CD4-positive, alpha-beta T cell (primary cell): ENCODE data around the gene COPS7A. TPM values are rescaled to one million over a fixed set of nuclear protein-coding genes. Genes with fewer than 3 reads are reported as not detected.

Experiments
- ATAC-seq: fragments of 200-7000 bp; cut with Tn5 transposase; one replicate; pipeline ENCODE4 v1.10.0; 2022; ENCODE audit warnings: mild to moderate bottlenecking; ENCODE audit not compliant: poor library complexity
- CTCF ChIA-PET: fragments of 350-600 bp; sonication (Branson Sonifier 250); formaldehyde crosslinking; loops from one replicate; lab custom pipeline; 2021; ENCODE audit warnings: antibody characterized with exemption, inconsistent platforms; lab: Charles Lee
- POLR2A ChIA-PET: fragments of 350-600 bp; sonication (Branson Sonifier 250); formaldehyde crosslinking; loops from one replicate; lab custom pipeline; 2021; ENCODE audit warnings: antibody characterized with exemption, inconsistent platforms; lab: Charles Lee
- DNase-seq, 14 experiments: peaks; one replicate each; pipeline ENCODE4 v3.0.0-alpha.2; 2013 to 2020; ENCODE audit warnings: mixed read lengths in 2 of 14
- H3K27ac ChIP-seq, 2 donors: one replicate each; pipeline versions ENCODE4 v1.5.1 to v1.7.0; 2013; ENCODE audit warnings: low read length in 2 of 2, low read depth in 1 of 2, mild to moderate bottlenecking in 1 of 2
- H3K27me3 ChIP-seq, 2 experiments: 1 replicate in 1 of 2; 2 replicates in 1 of 2; pipeline versions ENCODE4 v1.6.1 to v1.7.0; 2013; ENCODE audit warnings: low read length in 2 of 2, control low read depth in 1 of 2, mild to moderate bottlenecking in 1 of 2, moderate library complexity in 1 of 2; ENCODE audit not compliant: insufficient read depth in 2 of 2, control insufficient read depth in 1 of 2
- H3K36me3 ChIP-seq: one replicate; pipeline ENCODE4 v1.6.1; 2013; ENCODE audit warnings: low read length, control low read depth; ENCODE audit not compliant: insufficient read depth
- H3K4me1 ChIP-seq: one replicate; pipeline ENCODE4 v1.6.1; 2013; ENCODE audit warnings: low read length, control low read depth; ENCODE audit not compliant: insufficient read depth
- H3K4me3 ChIP-seq: one replicate; pipeline ENCODE4 v1.5.1; 2013; ENCODE audit warnings: mild to moderate bottlenecking, low read length, moderate library complexity
- H3K9me3 ChIP-seq, 2 experiments: 1 replicate in 1 of 2; 2 replicates in 1 of 2; pipeline versions ENCODE4 v1.6.1 to v1.7.0; 2013; ENCODE audit warnings: low read length in 2 of 2, mild to moderate bottlenecking in 2 of 2, control low read depth in 1 of 2, moderate library complexity in 1 of 2; ENCODE audit not compliant: control insufficient read depth in 1 of 2, insufficient read depth in 1 of 2
- H3K27ac Mint-ChIP-seq: one replicate; pipeline ENCODE4 v1.8.0; 2020; ENCODE audit warnings: mixed read lengths
- H3K27me3 Mint-ChIP-seq: one replicate; pipeline ENCODE4 v1.8.0; 2021; ENCODE audit warnings: mixed read lengths
- H3K36me3 Mint-ChIP-seq: one replicate; pipeline ENCODE4 v1.8.0; 2021; ENCODE audit warnings: low read depth, mixed read lengths
- H3K4me1 Mint-ChIP-seq: one replicate; pipeline ENCODE4 v1.8.0; 2021; ENCODE audit warnings: low read depth, mixed read lengths
- H3K4me3 Mint-ChIP-seq: one replicate; pipeline ENCODE4 v1.8.0; 2020; ENCODE audit warnings: mild to moderate bottlenecking, mixed read lengths
- H3K9me3 Mint-ChIP-seq: one replicate; pipeline ENCODE4 v1.8.0; 2020; ENCODE audit warnings: mixed read lengths
- intact Hi-C, 2 experiments: fragments of 100-400 bp; cut with DNase I in 1 of 2; cut with micrococcal nuclease in 1 of 2; formaldehyde crosslinking; loops; one replicate each; pipeline versions ENCODE4 v1.15.1 to v1.9.0; 2023 to 2025; cut with DNase I, micrococcal nuclease
- total RNA-seq, 174 experiments: library from RNA in 2 of 174; stranded (reverse) in 2 of 174; gene quantifications; one replicate each; pipeline ENCODE4 v1.2.3 and lab custom pipeline; 2021 to 2026
- TF ChIP-seq, protein P1 (sequence below): fragments of 200-600 bp; IDR thresholded peaks from one replicate; pipeline ENCODE4 v1.8.0; 2022; ENCODE audit warnings: antibody characterized with exemption, mild to moderate bottlenecking

COPS7A gene
- total RNA-seq, 2 experiments from 2014 or later = 9.4 to 9.6 TPM

DNA sequence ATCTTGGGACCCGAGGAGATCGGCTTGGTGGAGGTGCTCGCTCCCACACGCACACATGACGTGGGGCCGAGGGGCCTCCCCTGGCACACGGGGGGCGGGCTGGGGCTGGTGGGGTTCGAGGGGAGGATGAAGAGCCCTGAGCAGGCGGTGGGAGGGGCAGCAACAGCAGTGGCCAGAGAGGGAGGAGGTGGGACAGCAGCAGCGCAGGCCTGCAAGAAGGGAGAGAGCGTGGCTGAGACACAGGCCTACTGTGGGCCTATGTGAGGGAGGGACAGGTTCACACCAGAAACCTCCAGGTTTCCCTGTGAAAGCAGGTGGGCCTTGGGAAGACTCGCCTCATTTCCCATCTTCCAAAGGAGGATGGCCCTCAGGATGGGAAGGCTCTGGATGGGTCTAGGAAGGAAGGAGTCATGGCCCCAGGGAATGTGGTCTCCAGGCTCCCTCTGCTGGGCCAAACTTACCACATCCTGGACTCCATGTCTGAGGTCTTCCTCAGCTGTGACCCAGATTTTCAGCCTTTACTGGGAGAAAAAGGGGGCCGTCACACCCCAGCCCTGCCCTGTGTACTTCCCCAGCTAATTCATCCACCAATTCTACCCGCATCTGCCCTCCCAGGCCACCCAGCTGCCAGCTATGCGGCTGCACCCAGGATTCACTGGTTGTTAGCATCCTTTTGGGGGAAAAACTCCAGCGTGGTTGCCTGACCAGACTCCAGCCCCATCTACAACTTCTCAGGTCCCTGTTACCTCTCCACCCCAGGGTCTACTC, 26.1 kb upstream of the COPS7A start:
- no peak overlapping the region for H3K27ac Mint-ChIP-seq
- TF ChIP-seq, protein P1, sequence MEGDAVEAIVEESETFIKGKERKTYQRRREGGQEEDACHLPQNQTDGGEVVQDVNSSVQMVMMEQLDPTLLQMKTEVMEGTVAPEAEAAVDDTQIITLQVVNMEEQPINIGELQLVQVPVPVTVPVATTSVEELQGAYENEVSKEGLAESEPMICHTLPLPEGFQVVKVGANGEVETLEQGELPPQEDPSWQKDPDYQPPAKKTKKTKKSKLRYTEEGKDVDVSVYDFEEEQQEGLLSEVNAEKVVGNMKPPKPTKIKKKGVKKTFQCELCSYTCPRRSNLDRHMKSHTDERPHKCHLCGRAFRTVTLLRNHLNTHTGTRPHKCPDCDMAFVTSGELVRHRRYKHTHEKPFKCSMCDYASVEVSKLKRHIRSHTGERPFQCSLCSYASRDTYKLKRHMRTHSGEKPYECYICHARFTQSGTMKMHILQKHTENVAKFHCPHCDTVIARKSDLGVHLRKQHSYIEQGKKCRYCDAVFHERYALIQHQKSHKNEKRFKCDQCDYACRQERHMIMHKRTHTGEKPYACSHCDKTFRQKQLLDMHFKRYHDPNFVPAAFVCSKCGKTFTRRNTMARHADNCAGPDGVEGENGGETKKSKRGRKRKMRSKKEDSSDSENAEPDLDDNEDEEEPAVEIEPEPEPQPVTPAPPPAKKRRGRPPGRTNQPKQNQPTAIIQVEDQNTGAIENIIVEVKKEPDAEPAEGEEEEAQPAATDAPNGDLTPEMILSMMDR = no peak
- ChIA-PET CTCF (interaction anchor here (0.8 kb wide), 1 partner anchor 8 kb away, joined by 3 read pairs; the partner anchor contains the start of gene ZNF384), POLR2A (interaction anchor here (0.6 kb wide), 1 partner anchor 10 kb away, joined by 5 read pairs; no protein-coding TSS in a partner anchor)
- peaks cover 30% of the 10 kb centered on the region for H3K27me3 Mint-ChIP-seq
- no peaks in the 10 kb centered on the region for H3K36me3 Mint-ChIP-seq
- Histone ChIP-seq H3K4me1 (peaks cover 26% of the 10 kb centered on the region), H3K27ac (no peak overlapping the region), H3K36me3 (no peaks in the 10 kb centered on the region), H3K27me3 (peaks cover 23 to 29% of the 10 kb centered on the region in 2 experiments), H3K9me3 (no peaks in the 10 kb centered on the region), H3K4me3 (no peak overlapping the region)
- intact Hi-C loops = no loop called here
- no peaks in the 10 kb centered on the region for H3K9me3 Mint-ChIP-seq
- H3K4me1 Mint-ChIP-seq = peaks cover 26% of the 10 kb centered on the region
- ATAC-seq (no peak), DNase-seq (peak in 4 of 14 experiments; percentile 13 to 63 (median 42))
- H3K4me3 Mint-ChIP-seq = peak overlapping the region; percentile 51

DNA sequence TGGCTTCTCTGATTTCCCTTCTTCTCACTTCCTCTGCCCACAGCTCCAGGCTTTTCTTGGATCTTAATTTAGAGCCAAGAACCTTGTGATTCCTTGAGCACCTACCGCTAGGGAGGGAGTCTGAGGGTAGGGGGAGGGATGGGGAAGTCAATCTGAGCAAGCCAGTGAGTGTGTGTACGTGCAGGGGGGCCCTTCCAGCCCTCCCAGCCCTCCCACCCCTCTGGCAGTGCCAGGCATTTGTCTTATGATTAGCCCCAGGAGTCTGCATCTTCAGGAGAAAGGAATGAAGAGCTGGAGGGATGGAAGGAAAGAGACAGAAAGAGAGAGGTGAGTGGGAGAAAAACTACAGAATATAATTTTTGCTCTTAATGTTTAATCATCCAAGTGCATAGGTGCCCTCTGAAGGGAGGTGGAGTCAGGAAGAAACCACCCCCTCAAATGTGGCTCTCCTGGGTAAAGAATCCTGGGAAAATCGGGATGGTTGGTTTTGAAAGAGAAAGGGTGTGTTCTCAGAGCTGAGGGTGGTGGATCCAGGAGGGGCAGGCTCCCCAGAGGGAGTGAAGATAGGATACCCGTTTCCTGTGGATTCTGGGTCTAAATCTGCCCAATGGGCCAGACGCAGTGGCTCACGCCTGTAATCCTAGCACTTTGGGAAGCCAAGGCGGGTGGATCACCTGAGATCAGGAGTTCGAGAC, 25.3 kb upstream of the COPS7A start:
- Histone ChIP-seq H3K9me3 (no peaks in the 10 kb centered on the region), H3K27ac (no peak overlapping the region), H3K36me3 (no peaks in the 10 kb centered on the region), H3K27me3 (peaks cover 27 to 31% of the 10 kb centered on the region in 2 experiments), H3K4me3 (no peak overlapping the region), H3K4me1 (peaks cover 26% of the 10 kb centered on the region)
- intact Hi-C loops = no loop called here
- DNase-seq = no peak
- H3K9me3 Mint-ChIP-seq = no peaks in the 10 kb centered on the region
- H3K27me3 Mint-ChIP-seq = peaks cover 37% of the 10 kb centered on the region
- POLR2A ChIA-PET = no interaction called here
- ATAC-seq = no peak
- TF ChIP-seq, protein P1 = no peak
- peaks cover 26% of the 10 kb centered on the region for H3K4me1 Mint-ChIP-seq
- H3K27ac Mint-ChIP-seq = no peak overlapping the region
- no peaks in the 10 kb centered on the region for H3K36me3 Mint-ChIP-seq
- CTCF ChIA-PET = interaction anchor here (0.8 kb wide), 1 partner anchor 9 kb away, joined by 3 read pairs; the partner anchor contains the start of gene ZNF384
- peak overlapping the region; percentile 86 for H3K4me3 Mint-ChIP-seq

DNA sequence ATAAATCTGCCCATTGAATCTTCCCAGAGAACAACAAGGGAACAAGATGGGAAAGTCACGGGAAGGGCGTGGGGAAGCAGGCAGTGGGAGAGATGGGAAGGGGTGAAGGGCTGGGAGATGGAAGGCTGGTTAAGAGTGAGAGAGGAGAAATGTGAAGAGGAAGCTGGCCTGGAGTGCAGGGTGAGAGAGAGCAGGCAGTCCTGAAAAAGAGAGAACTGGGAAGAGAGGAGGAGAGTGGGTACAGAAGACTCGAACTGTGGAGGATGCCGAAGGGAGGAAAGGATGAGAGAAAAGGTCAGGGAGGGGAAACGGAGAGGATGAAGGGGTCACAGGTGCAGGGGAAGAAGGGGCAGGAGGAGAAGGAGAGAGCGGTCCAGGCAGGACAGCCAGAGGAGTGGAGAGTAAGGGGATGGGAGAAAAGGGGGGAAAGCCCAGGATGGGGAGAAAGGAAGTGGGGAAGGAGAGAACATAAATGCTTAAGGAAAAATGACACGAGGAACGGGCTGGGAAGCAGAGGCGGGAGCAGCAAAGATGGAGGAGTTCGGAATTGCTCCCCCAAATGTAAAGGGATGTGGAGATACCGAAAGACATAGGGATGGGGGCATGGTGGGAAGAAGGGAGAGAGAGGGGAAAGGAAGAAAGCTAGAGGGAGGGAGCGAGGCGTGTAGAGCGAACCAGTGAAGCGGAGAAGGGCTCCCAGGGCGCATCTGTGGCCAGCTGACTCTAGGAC, 24.4 kb upstream of the COPS7A start:
- Mint-ChIP-seq H3K4me1 (peaks cover 26% of the 10 kb centered on the region), H3K9me3 (no peaks in the 10 kb centered on the region), H3K27me3 (peaks cover 46% of the 10 kb centered on the region), H3K27ac (no peak overlapping the region), H3K36me3 (no peaks in the 10 kb centered on the region), H3K4me3 (peak overlapping the region; percentile 86)
- Histone ChIP-seq H3K9me3 (no peaks in the 10 kb centered on the region), H3K4me1 (peaks cover 26% of the 10 kb centered on the region), H3K27me3 (peaks cover 32 to 40% of the 10 kb centered on the region in 2 experiments), H3K27ac (no peak overlapping the region), H3K36me3 (no peaks in the 10 kb centered on the region), H3K4me3 (peak overlapping the region; percentile 40)
- POLR2A ChIA-PET = interaction anchor here (0.7 to 1.3 kb wide), 3 partner anchors 10 to 247 kb away, joined by 3 to 16 read pairs (median 8); partner anchors contain the start of genes COPS7A, TAPBPL and ZNF384
- DNase-seq = no peak
- TF ChIP-seq, protein P1 = no peak
- intact Hi-C loops = no loop called here
- CTCF ChIA-PET = no interaction called here
- ATAC-seq = no peak
